GM18519 (cell line): ENCODE data around the gene DIO1.

Experiments
- ATAC-seq: cut with Tn5 transposase; IDR thresholded peaks from one replicate; pipeline ENCODE4 v1.9.1; 2021; ENCODE audit warnings: mild to moderate bottlenecking, moderate library complexity; ENCODE audit not compliant: unreplicated experiment, low FRiP score

The DIO1 gene

GRCh38 chr1:53938136-53938830 lies 44.3 kb downstream of the DIO1 start:
- ATAC-seq: no peak

GRCh38 chr1:53942127-53942957 lies 48.4 kb downstream of the DIO1 start:
- ATAC-seq: no peak

- no peak for ATAC-seq
Observed at GRCh38 chr1:53943090-53943489, 49.1 kb downstream of the DIO1 start.

- ATAC-seq: no peak
Observed at GRCh38 chr1:53943490-53944043, 49.6 kb downstream of the DIO1 start.

- ATAC-seq: no peak
Observed at GRCh38 chr1:53944469-53945182, 50.6 kb downstream of the DIO1 start.

- no peak for ATAC-seq
Observed at GRCh38 chr1:53945183-53945432, 51.1 kb downstream of the DIO1 start.

- ATAC-seq: peak; percentile 47
Observed at GRCh38 chr1:53945433-53946251, 51.7 kb downstream of the DIO1 start, which contains the start of gene IFT25. IFT25 (minus strand) TSS chr1:53945699; CDS start chr1:53940082, 5,617 bp downstream.

GRCh38 chr1:53946252-53947171 lies 52.5 kb downstream of the DIO1 start, which contains the start of gene LRRC42:
LRRC42 (plus strand) TSS chr1:53946350; CDS start chr1:53952000, 5,650 bp downstream.
- peak; percentile 44 for ATAC-seq

- ATAC-seq: no peak
Observed at GRCh38 chr1:53947172-53947907, 53.4 kb downstream of the DIO1 start.

GRCh38 chr1:53948291-53948690 lies 54.3 kb downstream of the DIO1 start:
- no peak for ATAC-seq

GRCh38 chr1:53949023-53949990 lies 55.3 kb downstream of the DIO1 start:
- no peak for ATAC-seq

- no peak for ATAC-seq
Observed at GRCh38 chr1:53951697-53952096, 57.7 kb downstream of the DIO1 start.

GRCh38 chr1:53954128-53954527 lies 60.1 kb downstream of the DIO1 start:
- no peak for ATAC-seq

- ATAC-seq: no peak
Observed at GRCh38 chr1:53956308-53957168, 62.6 kb downstream of the DIO1 start.

GRCh38 chr1:53957194-53957818 lies 63.3 kb downstream of the DIO1 start:
- no peak for ATAC-seq

- no peak for ATAC-seq
Observed at GRCh38 chr1:53959664-53960250, 65.8 kb downstream of the DIO1 start.
